HG03060 (cell line): Measurements from ENCODE around the gene LITAFD.

Source experiments
- ATAC-seq: cut with Tn5 transposase; IDR thresholded peaks from one replicate; pipeline ENCODE4 v1.9.1; 2021; ENCODE audit warnings: low read depth, moderate number of reproducible peaks; ENCODE audit not compliant: unreplicated experiment

LITAFD gene

DNA sequence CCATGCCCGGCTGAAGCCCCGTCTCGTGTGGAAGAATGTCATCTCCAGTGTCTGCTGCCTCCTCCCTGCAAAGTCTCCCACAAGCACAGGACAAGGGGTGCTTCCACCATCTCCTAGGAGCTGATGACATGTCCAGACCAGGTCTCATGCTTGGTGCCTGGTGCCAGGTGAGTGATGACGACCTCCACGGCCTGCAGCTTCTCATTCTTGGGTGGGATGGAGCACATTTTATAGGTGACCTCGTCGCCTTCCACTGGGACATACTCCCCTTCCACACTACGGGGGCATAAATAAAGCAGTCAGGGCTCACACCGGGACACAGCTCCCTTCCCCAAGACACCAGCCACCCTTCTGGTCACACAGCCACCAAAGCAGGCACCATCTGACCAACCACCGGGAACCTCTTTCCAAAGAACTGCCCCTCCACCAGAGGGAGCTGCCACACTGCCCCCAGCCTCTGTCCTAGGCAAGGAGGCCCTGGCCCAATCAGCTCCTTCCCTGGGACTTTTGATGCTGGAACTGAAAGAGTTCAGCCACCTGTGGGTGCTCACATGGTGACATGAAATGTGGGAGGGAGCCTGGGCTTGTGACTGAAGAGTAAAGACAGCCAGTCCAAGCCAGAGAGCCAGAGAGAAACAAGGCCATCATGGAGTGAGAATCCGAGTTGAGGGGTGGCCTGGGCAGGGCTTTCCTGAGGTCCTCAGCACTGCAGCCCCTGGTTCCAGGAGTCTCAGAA lies 26.9 kb upstream of the LITAFD start:
- no peak for ATAC-seq

DNA sequence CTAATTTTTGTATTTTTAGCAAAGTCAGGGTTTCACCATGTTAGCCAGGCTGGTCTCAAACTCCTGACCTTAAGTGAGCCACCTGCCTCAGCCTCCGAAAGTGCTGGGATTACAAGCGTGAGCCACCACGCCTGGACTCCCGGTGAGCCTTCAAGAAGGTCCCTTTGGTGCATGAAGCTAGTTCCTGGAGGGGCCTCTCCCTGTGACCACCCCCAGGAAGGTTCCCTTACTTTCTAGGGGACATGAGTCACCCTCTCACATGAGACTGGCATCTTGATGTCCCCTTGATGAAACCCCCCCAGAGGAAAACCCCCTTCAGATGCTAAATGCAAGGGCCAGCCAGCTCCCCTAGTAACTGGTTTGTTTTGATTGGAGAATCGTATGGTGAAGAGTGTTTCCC lies 26.2 kb upstream of the LITAFD start:
- no peak for ATAC-seq

DNA sequence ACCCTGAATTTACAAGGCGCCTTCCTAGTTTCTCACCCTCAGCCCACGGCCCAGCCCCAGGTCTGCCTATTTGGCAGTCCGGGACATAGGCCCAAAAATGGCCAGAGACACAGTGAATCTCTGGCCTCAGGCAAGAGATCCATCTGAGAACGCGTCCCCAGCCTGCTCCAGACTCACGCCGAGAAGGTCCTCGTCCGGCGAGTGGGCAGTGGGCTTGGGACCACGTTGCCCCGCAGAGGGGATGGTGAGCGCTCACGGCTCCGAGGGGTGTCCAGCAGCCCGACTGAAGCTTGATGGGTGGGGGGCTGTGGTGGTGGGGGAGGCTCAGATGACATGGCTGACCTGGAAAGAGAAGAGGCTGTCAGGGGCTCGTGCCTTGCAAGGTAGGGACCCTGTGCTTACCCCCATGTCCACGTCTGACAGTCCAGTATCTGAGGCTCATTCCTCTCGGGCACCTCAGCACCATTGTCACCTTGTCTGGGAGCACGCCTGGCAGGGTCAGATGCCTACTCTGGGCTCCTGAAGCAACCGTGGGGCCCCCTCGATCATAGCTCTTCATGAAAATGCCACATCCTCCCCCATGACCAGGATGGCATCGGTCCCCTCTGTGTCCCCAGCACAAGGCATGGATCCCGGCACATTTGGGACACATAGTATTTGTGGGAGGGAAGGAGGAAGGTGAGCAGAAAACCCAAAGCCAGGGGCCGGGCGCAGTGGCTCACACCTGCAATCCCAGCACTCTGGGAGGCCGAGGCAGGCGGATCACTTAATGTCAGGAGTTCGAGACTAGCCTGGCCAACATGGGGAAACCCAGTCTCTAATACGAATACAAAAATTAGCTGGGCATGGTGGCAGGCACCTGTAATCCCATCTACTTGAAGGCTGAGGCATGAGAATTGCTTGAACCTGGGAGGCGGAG lies 22.9 kb upstream of the LITAFD start:
- ATAC-seq, result no peak

DNA sequence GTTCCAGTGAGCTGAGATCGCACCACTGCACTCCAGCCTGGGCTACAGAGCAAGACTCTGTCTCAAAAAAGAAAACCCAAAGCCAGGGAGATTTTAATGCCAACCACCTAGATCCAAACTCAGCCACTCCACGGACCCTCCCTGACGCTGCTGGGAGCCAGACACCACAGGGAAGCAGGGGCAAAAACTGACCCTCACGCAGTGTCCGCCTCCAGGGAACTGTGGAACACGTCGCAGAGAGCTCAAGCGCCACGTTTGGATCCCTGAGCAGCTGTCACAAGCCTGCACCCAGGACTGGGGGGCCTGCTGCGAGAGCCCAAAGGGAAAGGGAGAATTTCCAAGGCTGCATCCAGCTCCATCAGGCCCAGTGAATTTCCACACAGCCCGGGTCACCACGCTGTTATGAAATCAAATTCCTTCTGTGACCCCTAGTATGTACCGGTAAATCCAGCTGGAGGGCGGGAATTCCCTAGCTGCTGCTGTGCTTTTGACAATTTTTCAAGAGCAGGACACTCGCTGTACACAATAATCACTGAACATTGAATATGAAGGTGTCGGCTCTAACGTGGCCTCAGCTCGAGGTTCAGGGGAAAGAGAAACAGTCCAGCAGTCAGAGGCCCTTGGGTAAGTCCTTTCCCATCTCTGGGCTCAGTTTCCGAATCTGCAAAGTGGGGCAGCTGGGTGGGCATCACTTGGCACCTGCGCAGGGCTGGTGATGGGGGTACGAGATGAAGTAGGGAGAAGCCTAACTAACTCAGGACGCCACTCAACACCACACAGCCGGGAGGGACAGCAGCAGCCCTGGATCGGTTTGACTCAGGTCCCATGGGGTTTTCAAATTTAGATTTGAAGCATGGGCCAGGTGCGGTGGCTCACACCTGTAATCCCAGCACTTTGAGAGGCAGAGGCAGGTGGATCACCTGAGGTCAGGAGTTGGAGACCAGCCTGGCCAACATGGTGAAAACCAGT lies 22.0 kb upstream of the LITAFD start:
- ATAC-seq, result no peak

DNA sequence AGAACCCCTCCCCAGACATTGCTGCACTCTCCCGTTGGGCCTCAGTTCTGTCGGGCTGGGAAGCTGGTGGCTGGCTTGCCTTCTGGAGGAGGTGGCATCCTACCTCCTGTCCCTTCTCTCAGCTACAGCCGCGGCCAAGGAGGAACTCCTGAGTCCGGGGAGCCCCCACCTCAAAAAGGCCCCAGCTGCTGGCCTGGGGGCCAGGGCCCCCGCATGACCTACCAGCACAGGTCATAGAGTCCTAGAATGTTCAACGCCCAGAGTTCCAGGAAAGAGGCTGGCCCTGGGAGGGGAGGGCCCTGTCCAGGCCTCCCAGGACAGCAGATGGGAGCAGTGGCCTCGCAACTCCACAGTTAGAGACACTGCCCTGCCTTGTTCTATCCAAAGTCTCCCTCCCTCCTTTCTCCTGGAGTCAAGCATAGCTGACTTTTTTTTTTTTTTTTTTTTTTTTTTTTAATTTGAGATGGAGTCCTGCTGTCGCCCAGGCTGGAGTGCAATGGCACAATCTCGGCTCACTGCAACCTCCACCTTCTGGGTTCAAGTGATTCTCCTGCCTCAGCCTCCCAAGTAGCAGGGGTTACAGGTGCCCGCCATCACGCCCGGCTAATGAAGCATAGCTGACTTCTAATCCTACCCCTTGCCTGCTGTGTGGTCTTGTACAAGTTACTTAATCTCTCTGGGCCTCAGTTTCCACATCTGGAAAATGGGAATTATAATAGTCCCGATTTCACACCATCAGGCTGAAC lies 20.4 kb upstream of the LITAFD start:
- no peak for ATAC-seq

DNA sequence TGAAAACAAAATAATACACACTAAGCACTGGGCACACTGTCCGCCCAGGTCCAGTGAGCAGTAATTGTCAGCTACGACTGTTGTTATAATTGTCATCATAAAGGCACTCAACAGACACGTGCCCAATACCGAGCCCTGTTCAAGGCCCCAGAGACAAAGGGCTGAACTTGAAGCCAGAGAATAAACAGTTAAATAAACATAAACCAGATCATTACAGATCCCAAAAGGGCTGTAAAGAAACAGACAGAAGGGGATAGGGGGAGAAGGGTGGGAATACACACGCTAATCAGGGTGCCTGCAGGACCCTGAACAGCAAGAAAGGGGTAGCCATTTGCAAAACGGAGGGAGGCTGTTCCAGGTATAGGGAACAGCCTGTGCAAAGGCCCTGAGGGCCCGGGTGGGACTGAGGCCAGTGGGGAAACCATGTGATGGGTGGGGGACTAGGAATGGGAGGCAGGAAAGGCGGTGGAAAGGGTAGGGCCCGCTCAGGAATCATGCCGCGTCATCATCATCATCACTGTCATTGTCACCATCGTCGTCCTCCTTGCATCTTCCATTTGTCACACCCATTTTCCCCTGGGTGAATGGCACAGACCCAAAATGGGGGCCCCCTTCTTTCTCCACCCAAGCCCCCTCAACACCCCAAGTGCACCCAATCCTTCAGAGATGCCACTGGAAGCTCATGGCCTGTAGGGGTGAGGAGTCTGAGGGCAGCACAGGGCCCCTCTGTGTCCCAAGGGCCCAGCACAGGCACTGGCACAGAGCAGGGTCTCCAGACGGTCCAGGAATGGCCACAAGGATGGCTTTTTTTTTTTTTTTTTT lies 19.6 kb upstream of the LITAFD start:
- no peak for ATAC-seq

DNA sequence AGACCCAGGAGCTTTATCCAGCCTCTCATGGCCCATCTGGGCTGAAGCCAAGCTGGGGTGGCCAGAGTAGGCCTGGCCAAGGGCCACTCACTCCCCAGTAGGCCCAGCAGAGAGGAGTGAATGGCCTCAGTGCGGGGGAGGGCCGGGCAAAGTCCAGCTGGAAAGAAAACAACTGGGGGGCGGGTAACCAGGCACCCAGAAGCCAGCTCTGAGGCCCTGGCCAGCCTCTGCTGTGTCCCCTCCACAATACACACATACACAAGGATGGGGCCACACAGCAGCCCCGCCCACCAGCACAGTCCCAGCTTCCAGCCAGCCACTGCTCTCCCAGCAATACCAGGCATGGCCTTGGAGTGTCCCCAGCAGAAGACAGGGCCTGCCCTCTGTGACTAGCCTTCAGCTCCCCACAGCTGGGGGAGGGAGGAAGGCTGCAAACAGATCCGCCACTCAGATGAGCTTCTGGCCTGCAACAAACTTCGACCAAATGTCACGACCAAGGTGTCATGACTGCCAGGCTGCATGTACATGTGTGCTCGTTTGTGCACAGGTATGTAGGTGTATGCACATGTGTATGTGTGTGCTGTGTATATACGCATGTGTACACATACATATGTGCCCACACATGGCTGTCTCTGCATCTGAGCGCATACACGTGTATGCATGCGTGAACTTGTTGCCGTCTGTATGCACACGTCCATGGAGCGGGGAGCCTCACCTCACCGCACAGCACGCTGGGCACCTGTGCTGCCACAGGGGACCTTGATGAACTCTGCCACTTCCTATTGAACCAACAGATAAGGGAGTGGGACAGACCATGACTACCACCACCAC lies 18.3 kb upstream of the LITAFD start:
- ATAC-seq, result no peak

DNA sequence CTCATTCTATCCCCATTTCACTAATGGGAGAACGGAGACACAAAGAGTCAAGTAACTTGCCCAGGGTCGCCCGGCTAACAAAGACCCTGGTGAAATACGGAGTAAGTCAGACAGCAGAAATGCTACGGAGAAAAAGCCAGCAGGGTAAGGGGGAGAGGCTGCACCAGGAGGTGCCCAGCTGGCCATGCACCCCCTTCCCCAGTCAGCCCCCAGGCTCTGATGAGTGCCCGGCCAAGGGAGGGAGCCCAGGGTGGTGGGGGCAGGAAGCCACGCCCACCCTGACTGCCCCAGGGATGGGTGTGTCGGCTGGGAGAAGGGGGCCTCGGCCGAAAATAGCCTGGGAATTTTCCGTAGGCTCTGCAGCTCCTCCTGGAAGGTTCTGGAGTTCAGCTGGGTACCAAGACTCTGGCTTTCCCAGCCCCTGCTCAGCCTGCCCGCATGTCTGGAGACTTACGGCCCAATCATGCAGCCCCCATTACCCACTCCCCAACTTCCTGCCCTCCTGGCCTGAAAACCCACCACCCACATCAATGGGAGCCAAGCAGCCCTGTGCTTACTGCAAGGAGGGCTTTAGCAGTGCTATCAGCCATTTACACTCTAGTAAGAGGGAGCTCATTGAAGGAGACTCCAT lies 17.6 kb upstream of the LITAFD start:
- ATAC-seq, result no peak

DNA sequence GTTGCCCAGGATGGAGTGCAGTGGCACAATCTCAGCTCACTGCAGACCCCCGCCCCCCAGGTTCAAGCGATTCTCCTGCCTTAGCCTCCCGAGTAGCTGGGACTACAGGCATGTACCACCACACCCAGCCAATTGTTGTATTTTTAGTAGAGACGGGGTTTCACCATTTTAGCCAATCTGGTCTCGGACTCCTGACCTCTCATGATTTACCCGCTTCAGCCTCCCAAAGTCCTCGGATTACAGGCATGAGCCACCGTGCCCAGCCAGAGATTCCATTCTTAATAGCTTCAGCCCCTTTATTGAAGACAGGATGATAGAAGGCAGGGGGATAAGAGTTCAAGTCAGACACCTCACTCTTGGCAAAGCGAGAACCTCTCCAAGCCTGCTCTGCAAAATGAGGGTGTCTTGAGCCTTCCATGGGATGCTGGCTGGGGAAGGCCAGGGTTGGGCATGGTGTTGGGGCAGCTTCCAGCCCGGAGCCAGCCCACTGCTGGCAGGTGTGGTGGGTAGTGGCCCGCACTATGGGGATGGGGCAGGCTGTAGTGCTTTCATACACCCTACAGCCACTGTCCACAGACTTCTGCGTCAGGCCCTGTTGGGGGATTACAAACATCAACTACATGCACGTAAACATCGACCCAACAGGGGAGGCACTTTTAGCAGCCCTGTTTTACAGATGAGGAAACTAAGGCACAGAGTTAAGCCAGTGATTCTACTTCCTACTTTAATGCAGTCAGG lies 16.8 kb upstream of the LITAFD start:
- no peak for ATAC-seq

DNA sequence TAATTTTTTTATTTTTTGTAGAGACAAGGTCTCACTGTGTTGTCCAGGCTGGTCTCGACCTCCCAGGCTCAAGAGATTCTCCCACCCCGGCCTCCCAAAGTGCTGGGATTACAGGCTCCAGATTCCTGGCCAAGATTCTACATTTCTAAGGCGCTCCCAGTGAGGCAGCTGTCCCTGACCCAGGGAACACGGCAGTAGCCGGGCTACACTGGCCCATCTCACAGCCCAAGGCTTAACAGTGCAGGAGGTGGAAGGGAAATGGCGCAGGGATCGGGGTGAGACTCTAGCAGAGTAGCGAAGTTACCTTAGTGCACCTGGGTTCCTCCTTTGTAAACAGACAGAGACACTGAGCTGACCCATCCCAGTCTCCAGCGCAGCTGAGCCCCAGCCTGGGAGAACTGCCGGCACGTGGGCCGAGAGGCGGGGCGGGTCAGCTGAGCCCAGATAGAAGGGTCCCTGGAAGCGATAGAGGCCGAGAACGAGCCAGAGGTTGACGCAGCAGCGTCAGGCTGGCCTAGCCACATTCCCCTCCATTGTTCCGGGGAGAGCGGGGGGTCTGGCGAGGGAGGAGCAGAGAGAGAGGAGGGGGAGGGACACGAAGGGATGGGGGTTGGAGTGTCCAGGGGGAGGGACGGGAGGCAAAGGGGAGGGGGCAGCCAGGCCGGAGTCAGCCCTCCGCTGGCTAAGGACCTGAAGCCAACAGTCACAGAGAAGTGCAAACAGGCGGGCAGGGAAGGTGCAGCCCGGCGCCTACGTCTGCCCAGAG lies 15.8 kb upstream of the LITAFD start:
- ATAC-seq, result no peak

DNA sequence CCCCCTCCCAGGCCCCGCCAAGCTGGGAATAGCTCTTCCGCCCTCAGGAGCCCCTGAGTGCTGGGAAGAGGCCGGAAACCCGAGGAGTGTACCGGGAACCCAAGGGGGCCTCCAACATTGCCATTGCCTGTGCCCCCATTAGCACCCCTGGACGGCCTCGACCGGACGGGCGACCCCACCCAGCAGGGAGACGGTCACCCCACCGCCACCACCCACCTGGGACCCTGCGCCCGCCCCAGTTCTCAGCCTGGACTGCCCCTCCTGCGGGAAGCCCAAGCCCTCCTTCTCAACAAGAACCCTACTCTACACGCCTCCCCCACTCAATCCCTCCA lies 15.3 kb upstream of the LITAFD start:
- no peak for ATAC-seq

DNA sequence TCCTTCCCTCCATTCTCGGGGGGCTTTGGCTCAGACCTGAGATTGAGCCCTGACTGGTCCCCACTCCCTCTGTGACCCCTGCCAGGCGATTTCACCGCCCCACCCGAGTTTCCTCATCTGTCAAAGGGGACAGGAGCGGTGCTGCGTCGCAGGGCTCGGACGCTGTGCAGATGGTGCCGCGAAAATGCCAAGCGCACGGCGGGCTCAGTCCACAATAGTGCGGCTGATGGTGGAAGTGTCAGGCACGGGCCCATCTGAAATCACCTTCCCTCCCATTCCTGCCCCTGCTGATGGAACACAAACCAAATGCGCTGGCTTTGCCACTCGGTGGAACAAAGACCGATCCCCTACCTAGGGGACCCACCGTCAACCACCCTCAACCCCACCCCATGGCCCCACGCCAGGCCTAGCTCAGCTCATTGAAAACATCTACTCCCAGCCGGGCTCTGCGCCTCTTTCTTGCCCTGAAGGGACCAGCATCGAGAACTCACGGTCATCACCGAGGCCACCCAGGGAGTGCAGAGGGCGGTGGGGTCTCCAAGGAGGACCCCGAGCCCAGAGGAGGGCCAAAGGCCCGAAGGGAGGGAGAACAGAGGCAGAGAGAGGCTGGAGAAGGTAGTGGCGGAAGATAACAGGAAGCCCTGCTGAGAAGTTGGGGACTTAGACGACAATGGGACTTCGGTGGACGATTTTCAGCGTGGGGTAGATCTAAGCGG lies 14.8 kb upstream of the LITAFD start:
- no peak for ATAC-seq

DNA sequence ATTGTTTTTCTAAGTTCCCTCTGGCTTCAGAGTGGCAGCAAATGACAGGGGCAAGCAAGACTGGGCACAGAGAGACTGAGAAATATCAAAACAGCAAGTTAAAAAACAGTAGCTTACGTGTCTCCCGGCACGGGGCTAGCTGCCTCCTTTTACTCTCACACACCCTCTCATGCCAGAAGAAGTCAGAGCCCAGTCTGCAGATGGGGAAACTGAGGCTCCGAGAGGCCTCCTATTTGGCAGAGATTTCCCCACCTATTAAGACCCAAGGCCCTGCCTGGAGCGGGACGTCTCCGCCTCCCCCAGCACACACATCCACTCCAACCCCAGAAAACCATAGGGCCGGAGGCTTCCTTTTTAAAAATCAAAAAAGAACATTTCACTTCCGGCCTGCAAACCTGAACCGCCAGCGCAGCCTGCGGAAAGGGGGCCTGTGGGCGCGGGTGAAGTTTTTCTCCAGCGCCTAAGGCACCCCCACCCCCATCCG lies 14.2 kb upstream of the LITAFD start:
- no peak for ATAC-seq

DNA sequence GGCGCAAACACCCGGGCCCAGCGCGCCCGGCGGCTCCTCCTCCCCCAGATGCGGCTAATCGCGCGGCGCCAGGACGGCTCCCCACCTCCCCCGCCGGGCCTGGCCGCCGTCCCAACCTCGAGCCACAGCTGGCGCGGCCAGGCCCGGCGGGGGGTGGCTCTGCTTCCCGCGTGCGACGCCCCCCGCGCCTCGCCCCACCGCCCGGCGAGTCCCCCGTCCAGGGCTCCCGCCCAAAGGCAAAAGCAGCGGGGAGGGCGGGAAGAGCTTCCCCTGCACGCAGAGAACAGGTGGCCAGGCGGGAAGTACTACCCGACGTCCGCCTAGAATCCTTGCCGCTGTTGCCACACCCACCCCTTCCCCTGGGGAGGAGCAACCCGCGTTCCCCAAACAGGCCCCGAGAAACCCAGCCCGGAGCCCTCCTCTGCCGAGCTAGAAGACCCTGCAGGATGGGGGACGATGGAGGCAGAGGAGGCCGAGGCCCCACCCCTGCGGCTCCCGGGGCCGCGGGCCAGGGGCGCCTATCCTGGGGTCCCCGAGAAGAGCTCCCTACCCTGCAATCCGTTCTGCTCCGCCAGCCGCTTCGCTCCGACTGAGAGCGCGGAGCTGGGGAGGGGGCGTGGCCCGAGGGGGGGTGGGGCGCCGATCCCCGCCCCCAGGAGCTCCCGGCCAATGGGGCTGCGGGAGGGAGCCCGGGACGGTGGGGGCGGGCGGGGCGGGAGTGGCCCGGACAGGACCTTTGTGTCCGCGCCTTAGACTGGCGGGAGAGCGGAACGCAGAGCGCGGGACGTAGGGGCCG lies 13.5 kb upstream of the LITAFD start, which contains the start of gene CARHSP1:
CARHSP1 (minus strand) TSS at position 591 of the 796 bp plus-strand sequence. CDS start 9,678 bp downstream, outside the sequence.
- peak; percentile 35 for ATAC-seq
